B cell (primary cell): Measurements from ENCODE around the gene PPP2R2B.

Experiments
- CTCF ChIP-seq: fragments of 200-600 bp; IDR thresholded peaks from one replicate; pipeline ENCODE4 v1.8.0; 2022; ENCODE audit warnings: antibody characterized with exemption, mild to moderate bottlenecking
- EZH2 ChIP-seq: IDR thresholded peaks from 2 replicates; pipeline ENCODE4 v1.6.1; 2012; ENCODE audit warnings: borderline replicate concordance, low read depth, mild to moderate bottlenecking, moderate library complexity, low read length; ENCODE audit not compliant: insufficient read depth, poor library complexity, severe bottlenecking

DNA sequence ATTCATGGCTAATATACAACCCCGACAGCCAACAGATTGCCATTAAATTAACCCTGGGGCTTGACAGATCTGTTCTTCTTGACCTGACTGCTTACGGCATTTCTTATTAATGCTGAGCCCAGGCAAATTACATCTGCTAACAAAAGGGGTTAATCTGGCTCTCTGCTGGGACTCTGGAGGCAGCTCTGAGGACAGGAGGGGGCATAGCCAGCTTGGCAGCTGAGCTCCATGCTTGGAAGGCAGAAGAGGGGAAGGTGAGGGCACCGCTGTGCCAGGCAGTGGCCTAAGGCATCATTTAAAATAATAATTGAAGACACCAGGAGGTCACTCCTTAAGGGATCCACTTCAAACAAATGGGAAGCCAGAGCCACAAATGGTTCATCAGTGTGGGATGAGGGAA, 236.6 kb downstream of the PPP2R2B start:
- TF ChIP-seq CTCF = no peak
- no peak for TF ChIP-seq EZH2
